Lower leg skin (tissue), 3 donors: Measurements from ENCODE around the gene MYO18B.

Source experiments
- POLR2A ChIP-seq, 2 donors: fragments of 450-650 bp; IDR thresholded peaks; one replicate each; pipeline ENCODE4 v1.6.1; 2016 to 2017; ENCODE audit warnings: antibody characterized with exemption in 2 of 2, mild to moderate bottlenecking in 1 of 2, moderate library complexity in 1 of 2
- TF ChIP-seq, protein P1 (sequence below), 3 donors: fragments of 450-650 bp; IDR thresholded peaks; one replicate each; pipeline ENCODE4 v1.5.1; 2016; ENCODE audit warnings: antibody characterized with exemption in 3 of 3, mild to moderate bottlenecking in 3 of 3, moderate library complexity in 2 of 3

DNA sequence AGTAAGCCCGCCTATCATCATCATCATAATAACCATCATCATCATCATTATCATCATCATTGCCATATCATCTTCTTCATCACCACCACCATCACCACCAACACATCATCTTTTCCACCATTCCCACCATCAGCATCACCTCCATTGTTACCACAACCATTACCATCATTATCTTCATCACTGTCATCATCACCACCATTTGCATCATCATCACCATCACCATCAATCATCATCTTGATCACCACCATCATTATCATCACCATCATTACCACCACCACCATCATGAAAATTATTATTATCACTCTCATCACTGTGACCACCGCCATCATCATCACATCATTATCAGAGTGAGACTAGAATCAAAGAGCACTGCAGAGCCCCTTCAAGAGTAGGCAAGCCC, 227.9 kb downstream of the MYO18B start:
- TF ChIP-seq, protein P1, sequence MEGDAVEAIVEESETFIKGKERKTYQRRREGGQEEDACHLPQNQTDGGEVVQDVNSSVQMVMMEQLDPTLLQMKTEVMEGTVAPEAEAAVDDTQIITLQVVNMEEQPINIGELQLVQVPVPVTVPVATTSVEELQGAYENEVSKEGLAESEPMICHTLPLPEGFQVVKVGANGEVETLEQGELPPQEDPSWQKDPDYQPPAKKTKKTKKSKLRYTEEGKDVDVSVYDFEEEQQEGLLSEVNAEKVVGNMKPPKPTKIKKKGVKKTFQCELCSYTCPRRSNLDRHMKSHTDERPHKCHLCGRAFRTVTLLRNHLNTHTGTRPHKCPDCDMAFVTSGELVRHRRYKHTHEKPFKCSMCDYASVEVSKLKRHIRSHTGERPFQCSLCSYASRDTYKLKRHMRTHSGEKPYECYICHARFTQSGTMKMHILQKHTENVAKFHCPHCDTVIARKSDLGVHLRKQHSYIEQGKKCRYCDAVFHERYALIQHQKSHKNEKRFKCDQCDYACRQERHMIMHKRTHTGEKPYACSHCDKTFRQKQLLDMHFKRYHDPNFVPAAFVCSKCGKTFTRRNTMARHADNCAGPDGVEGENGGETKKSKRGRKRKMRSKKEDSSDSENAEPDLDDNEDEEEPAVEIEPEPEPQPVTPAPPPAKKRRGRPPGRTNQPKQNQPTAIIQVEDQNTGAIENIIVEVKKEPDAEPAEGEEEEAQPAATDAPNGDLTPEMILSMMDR (IDR thresholded peaks at IDR 0.05): no peak
- TF ChIP-seq POLR2A (IDR thresholded peaks at IDR 0.05): no peak
